GM10266 (cell line): Measurements from ENCODE around the gene PCDH7.
A peak's percentile ranks its signal among the peaks of the same experiment; 100 is the strongest.

Source experiments
- DNase-seq: peaks from one replicate; pipeline ENCODE4 v3.0.0; 2012; ENCODE audit errors: extremely low spot score
- TF ChIP-seq, protein P1 (sequence below): IDR thresholded peaks from 2 replicates; pipeline ENCODE4 v1.5.1; 2012; ENCODE audit warnings: mild to moderate bottlenecking, low read depth; ENCODE audit not compliant: control insufficient read depth, insufficient read depth; ENCODE audit errors: missing control alignments

The PCDH7 gene

GRCh38 chr4:30717208-30718020 is 2.8 kb upstream of the PCDH7 start:
- TF ChIP-seq, protein P1, sequence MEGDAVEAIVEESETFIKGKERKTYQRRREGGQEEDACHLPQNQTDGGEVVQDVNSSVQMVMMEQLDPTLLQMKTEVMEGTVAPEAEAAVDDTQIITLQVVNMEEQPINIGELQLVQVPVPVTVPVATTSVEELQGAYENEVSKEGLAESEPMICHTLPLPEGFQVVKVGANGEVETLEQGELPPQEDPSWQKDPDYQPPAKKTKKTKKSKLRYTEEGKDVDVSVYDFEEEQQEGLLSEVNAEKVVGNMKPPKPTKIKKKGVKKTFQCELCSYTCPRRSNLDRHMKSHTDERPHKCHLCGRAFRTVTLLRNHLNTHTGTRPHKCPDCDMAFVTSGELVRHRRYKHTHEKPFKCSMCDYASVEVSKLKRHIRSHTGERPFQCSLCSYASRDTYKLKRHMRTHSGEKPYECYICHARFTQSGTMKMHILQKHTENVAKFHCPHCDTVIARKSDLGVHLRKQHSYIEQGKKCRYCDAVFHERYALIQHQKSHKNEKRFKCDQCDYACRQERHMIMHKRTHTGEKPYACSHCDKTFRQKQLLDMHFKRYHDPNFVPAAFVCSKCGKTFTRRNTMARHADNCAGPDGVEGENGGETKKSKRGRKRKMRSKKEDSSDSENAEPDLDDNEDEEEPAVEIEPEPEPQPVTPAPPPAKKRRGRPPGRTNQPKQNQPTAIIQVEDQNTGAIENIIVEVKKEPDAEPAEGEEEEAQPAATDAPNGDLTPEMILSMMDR = no peak
- peak; percentile 52 for DNase-seq

GRCh38 chr4:30718021-30718542 is 2.1 kb upstream of the PCDH7 start:
- TF ChIP-seq, protein P1 = no peak
- DNase-seq = peak; percentile 16

DNA sequence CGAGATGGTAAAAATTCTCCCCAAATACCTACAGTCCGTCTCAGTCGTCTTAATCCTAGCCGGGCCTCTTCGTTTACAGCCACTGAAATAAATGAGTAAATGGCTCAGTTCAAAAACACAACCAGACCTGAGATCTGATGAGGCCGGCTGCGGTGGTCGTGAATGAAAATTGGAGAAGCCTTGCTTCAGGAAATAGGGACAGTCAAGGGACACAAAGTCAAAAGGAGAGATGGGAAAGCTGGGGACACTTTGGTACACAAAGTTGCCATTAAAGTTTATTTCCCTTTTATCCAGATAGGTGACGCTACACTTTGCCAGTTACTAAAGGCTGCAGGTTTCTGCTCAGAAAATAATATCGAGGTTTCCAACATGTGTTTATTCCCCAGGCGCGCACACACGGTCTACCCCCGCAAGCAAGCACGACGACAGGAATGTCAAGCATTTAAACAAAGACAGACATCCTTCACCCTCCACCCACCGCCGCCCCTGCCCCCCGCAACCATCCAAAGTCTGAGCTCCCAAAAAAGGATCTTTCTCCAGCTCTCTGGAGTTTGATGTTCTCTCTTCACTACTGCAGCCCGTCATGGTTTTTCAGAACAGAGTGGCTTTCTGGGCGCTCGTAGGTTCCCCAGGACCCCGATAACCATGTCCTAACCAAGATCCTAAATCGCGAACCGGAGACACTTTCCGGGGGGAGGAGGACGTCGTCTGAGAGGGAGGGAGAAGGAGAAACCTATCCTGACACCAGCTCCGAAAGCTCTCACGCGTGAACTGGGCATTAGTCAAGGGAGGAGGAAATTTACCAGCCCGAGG is 1.3 kb upstream of the PCDH7 start:
- DNase-seq = peak; percentile 28
- TF ChIP-seq, protein P1 = no peak

- TF ChIP-seq, protein P1 = no peak
- peak; percentile 31 for DNase-seq
These were observed 632 bp upstream of the PCDH7 start for GRCh38 chr4:30719454-30720020.

DNA sequence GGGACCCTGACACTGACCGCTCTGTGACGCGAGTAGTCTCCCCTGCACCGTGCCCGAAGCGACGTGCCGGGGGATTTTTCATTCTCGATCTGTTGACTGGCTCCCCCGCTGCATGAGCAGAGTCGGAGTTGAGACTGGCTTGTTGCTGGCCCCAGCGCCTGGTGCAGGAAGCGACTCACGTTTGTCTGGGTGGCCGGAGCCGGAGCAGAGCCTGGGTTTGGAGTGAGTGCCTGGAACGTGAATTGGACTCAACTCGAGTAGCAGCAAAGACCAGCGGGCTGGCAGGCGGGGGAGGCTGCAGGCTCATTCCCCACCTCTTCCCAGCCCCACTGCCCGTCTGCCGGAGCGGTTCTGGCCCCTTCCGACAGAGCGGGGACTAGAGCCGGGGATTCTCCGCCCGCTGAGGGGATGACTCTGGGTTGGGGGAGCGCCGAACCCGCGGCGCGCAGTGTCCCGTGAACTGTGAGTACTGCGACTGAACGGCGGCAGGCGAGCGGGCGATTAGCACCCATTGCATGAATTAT is 554 bp downstream of the PCDH7 start:
- TF ChIP-seq, protein P1 = no peak
- peak; percentile 28 for DNase-seq

DNA sequence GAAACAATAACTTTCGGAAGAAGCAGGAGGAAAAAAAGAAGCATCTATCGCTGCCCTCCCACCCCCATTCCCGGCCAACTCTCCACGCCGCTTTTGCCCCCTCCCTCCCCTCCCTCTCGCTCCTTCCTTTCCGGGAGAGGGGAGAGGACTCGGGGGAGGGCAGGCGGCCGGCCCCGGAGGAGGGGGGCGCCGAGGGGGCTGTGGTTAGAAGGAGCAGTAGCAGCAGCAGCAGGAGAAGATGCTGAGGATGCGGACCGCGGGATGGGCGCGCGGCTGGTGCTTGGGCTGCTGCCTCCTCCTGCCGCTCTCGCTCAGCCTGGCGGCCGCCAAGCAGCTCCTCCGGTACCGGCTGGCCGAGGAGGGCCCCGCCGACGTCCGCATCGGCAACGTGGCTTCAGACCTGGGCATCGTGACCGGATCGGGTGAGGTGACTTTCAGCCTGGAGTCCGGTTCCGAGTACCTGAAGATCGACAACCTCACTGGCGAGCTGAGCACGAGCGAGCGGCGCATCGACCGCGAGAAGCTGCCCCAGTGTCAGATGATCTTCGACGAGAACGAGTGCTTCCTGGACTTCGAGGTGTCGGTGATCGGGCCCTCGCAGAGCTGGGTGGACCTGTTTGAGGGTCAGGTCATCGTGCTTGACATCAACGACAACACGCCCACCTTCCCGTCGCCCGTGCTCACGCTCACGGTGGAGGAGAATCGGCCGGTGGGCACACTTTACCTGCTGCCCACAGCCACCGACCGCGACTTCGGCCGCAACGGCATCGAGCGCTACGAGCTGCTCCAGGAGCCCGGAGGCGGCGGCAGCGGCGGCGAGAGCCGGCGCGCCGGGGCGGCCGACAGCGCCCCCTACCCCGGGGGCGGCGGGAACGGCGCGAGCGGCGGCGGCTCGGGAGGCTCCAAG is 1.3 kb downstream of the PCDH7 start:
- DNase-seq = peak; percentile 21
- TF ChIP-seq, protein P1 = no peak
